CD4-positive, CD25-positive, alpha-beta regulatory T cell (primary cell): Measurements from ENCODE around the gene CORO2A. TPM values are rescaled to one million over a fixed set of nuclear protein-coding genes. Genes with fewer than 3 reads are reported as not detected.
"Not testable (repeated sequence)": the region's sequence is repeated elsewhere in the genome, so short reads cannot be mapped to it uniquely, and the experiment has no call there.

Source experiments
- ATAC-seq, 2 donors: fragments of 150-1000 bp; cut with Tn5 transposase; one replicate each; pipeline ENCODE4 v1.10.0; 2021; ENCODE audit warnings: low read depth in 2 of 2, moderate number of reproducible peaks in 2 of 2, moderate library complexity in 1 of 2
- DNase-seq, 3 donors: peaks; one replicate each; pipeline versions ENCODE4 v3.0.0 to v3.0.0-alpha.2; 2012 to 2022; ENCODE audit warnings: mixed read lengths in 1 of 3
- H3K27ac ChIP-seq: one replicate; pipeline ENCODE4 v1.7.0; 2013; ENCODE audit warnings: mild to moderate bottlenecking, low read length; ENCODE audit not compliant: insufficient read depth, poor library complexity, severe bottlenecking
- H3K27me3 ChIP-seq: one replicate; pipeline ENCODE4 v1.7.0; 2013; ENCODE audit warnings: low read length; ENCODE audit not compliant: control insufficient read depth, insufficient read depth
- H3K36me3 ChIP-seq: one replicate; pipeline ENCODE4 v1.7.0; 2013; ENCODE audit warnings: mild to moderate bottlenecking, low read length, moderate library complexity; ENCODE audit not compliant: control insufficient read depth, insufficient read depth
- H3K4me1 ChIP-seq: 2 replicates; pipeline ENCODE4 v1.7.0; 2013; ENCODE audit warnings: mild to moderate bottlenecking, low read length; ENCODE audit not compliant: insufficient read depth, control insufficient read depth, poor library complexity, severe bottlenecking
- H3K4me3 ChIP-seq: one replicate; pipeline ENCODE4 v1.7.0; 2013; ENCODE audit warnings: low read depth, mild to moderate bottlenecking, low read length, moderate library complexity
- H3K9me3 ChIP-seq, 2 experiments: 1 replicate in 1 of 2; 2 replicates in 1 of 2; pipeline ENCODE4 v1.7.0; 2013; ENCODE audit warnings: low read length in 2 of 2, mild to moderate bottlenecking in 1 of 2, moderate library complexity in 1 of 2; ENCODE audit not compliant: control insufficient read depth in 2 of 2
- H3K27ac Mint-ChIP-seq, 3 donors: one replicate each; pipeline ENCODE4 v1.8.0; 2020 to 2022; ENCODE audit warnings: mild to moderate bottlenecking in 3 of 3, mixed read lengths in 3 of 3, moderate library complexity in 2 of 3
- H3K27me3 Mint-ChIP-seq: one replicate; pipeline ENCODE4 v1.8.0; 2022; ENCODE audit warnings: mild to moderate bottlenecking, mixed read lengths
- H3K36me3 Mint-ChIP-seq: one replicate; pipeline ENCODE4 v1.8.0; 2020; ENCODE audit warnings: mixed read lengths
- H3K4me1 Mint-ChIP-seq, 4 donors: one replicate each; pipeline ENCODE4 v1.8.0; 2020 to 2022; ENCODE audit warnings: mixed read lengths in 4 of 4, mild to moderate bottlenecking in 1 of 4
- H3K4me3 Mint-ChIP-seq, 4 donors: one replicate each; pipeline ENCODE4 v1.8.0; 2020 to 2022; ENCODE audit warnings: mild to moderate bottlenecking in 4 of 4, mixed read lengths in 4 of 4, moderate library complexity in 3 of 4
- H3K9me3 Mint-ChIP-seq, 7 donors: one replicate each; pipeline ENCODE4 v1.8.0; 2020 to 2022; ENCODE audit warnings: mixed read lengths in 7 of 7, mild to moderate bottlenecking in 3 of 7, moderate library complexity in 2 of 7
- polyA plus RNA-seq, 4 donors: library from polyadenylated mRNA; unstranded; fragments of 300-500 nt; fragmentation: Illumina TruSeq; gene quantifications; one replicate each; pipeline ENCODE4 v1.2.3, GENCODE V29; 2021
- total RNA-seq: library from RNA; stranded (reverse); gene quantifications from one replicate; pipeline ENCODE4 v1.2.3, GENCODE V29; 2022

Gene CORO2A
- total and polyA plus RNA-seq, 5 donors from 2014 or later = 13.4 to 27.0 (median 14.1) TPM

- H3K36me3 Mint-ChIP-seq = peaks cover 61% of the 10 kb centered on the region
These were observed 97.6 kb downstream of the CORO2A start for GRCh38 chr9:98094851-98095250.

GRCh38 chr9:98094316-98094715 is 98.1 kb downstream of the CORO2A start:
- H3K4me1 Mint-ChIP-seq = peaks cover 26 to 93% (median 72%) of the 10 kb centered on the region in 4 donors

More at GRCh38 chr9:98094851-98095250, 97.6 kb downstream of the CORO2A start:
- Histone ChIP-seq H3K4me3 (no peak overlapping the region), H3K9me3 (no peaks in the 10 kb centered on the region), H3K27ac (peak overlapping the region; percentile 83), H3K36me3 (peaks cover 42% of the 10 kb centered on the region), H3K4me1 (peaks cover 79% of the 10 kb centered on the region), H3K27me3 (no peaks in the 10 kb centered on the region)
- DNase-seq (no peak), ATAC-seq (no peak)
- Mint-ChIP-seq H3K4me3 (peak overlapping the region in 3 of 4 donors; percentile 21 to 84 (median 24)), H3K4me1 (peaks cover 24 to 93% (median 71%) of the 10 kb centered on the region in 4 donors), H3K27me3 (no peaks in the 10 kb centered on the region), H3K9me3 (peaks cover 0 to 2% (median 0%) of the 10 kb centered on the region in 7 donors), H3K27ac (peak overlapping the region; percentile 93 to 98 (median 97))

GRCh38 chr9:98092613-98092931 is 99.9 kb downstream of the CORO2A start:
- H3K4me1 ChIP-seq = peaks cover 60% of the 10 kb centered on the region
- H3K27me3 Mint-ChIP-seq = no peaks in the 10 kb centered on the region
- H3K4me3 ChIP-seq = peak overlapping the region; percentile 67
- peaks cover 20 to 87% (median 72%) of the 10 kb centered on the region in 4 donors for H3K4me1 Mint-ChIP-seq
- peak overlapping the region; percentile 83 for H3K27ac ChIP-seq
- peaks cover 37% of the 10 kb centered on the region for H3K36me3 ChIP-seq
- H3K4me3 Mint-ChIP-seq = peak overlapping the region; percentile 82 to 96 (median 92)
- no peaks in the 10 kb centered on the region for H3K9me3 ChIP-seq
- peaks cover 0 to 2% (median 0%) of the 10 kb centered on the region in 7 donors for H3K9me3 Mint-ChIP-seq
- no peaks in the 10 kb centered on the region for H3K27me3 ChIP-seq
- H3K36me3 Mint-ChIP-seq = peaks cover 65% of the 10 kb centered on the region
- peak overlapping the region; percentile 93 to 98 (median 97) for H3K27ac Mint-ChIP-seq
- ATAC-seq (peak; percentile 71 to 73), DNase-seq (peak; percentile 69 to 89 (median 87))

More at GRCh38 chr9:98094316-98094715, 98.1 kb downstream of the CORO2A start:
- no peaks in the 10 kb centered on the region for H3K9me3 ChIP-seq
- peaks cover 42% of the 10 kb centered on the region for H3K36me3 ChIP-seq
- peak overlapping the region; percentile 51 for H3K4me3 ChIP-seq
- H3K9me3 Mint-ChIP-seq = peaks cover 0 to 2% (median 0%) of the 10 kb centered on the region in 7 donors
- peaks cover 61% of the 10 kb centered on the region for H3K36me3 Mint-ChIP-seq
- peak overlapping the region; percentile 93 to 98 (median 97) for H3K27ac Mint-ChIP-seq
- ATAC-seq = no peak
- peak overlapping the region; percentile 83 for H3K27ac ChIP-seq
- peaks cover 74% of the 10 kb centered on the region for H3K4me1 ChIP-seq
- peak overlapping the region; percentile 68 to 84 (median 72) for H3K4me3 Mint-ChIP-seq
- H3K27me3 Mint-ChIP-seq = no peaks in the 10 kb centered on the region
- DNase-seq = no peak
- H3K27me3 ChIP-seq = no peaks in the 10 kb centered on the region

- Mint-ChIP-seq H3K4me1 (peaks cover 19 to 83% (median 68%) of the 10 kb centered on the region in 4 donors), H3K36me3 (peaks cover 61% of the 10 kb centered on the region), H3K27me3 (no peaks in the 10 kb centered on the region), H3K4me3 (peak overlapping the region; percentile 82 to 96 (median 92)), H3K27ac (peak overlapping the region; percentile 93 to 98 (median 97)), H3K9me3 (peaks cover 0 to 2% (median 0%) of the 10 kb centered on the region in 7 donors)
- Histone ChIP-seq H3K9me3 (no peaks in the 10 kb centered on the region), H3K4me1 (peaks cover 54% of the 10 kb centered on the region), H3K27ac (peak overlapping the region; percentile 83), H3K36me3 (peaks cover 38% of the 10 kb centered on the region), H3K27me3 (no peaks in the 10 kb centered on the region), H3K4me3 (peak overlapping the region; percentile 67)
- DNase-seq = no peak
- ATAC-seq = no peak
These were observed 100.5 kb downstream of the CORO2A start for GRCh38 chr9:98091735-98092612.

- Histone ChIP-seq H3K4me3 (peak overlapping the region; percentile 67), H3K4me1 (peaks cover 49% of the 10 kb centered on the region), H3K36me3 (peaks cover 42% of the 10 kb centered on the region), H3K27ac (peak overlapping the region; percentile 83)
- H3K4me3 Mint-ChIP-seq = peak overlapping the region; percentile 47 to 95 (median 77)
- H3K4me1 Mint-ChIP-seq = peaks cover 25 to 83% (median 63%) of the 10 kb centered on the region in 4 donors
- peaks cover 61% of the 10 kb centered on the region for H3K36me3 Mint-ChIP-seq
- H3K27ac Mint-ChIP-seq = peak overlapping the region; percentile 48 to 93 (median 91)
- H3K27me3 Mint-ChIP-seq, H3K9me3 ChIP-seq, H3K27me3 ChIP-seq, ATAC-seq, H3K9me3 Mint-ChIP-seq: not testable (repeated sequence)
- peak in 2 of 3 donors; percentile 41 to 43 for DNase-seq
These were observed 101.8 kb downstream of the CORO2A start for GRCh38 chr9:98090674-98091073.

- DNase-seq (peak in 2 of 3 donors; percentile 30 to 34), ATAC-seq (peak in 1 of 2 donors; percentile 15)
- no peaks in the 10 kb centered on the region for H3K9me3 Mint-ChIP-seq
- Histone ChIP-seq H3K9me3 (no peaks in the 10 kb centered on the region), H3K36me3 (peaks cover 53% of the 10 kb centered on the region), H3K4me3 (no peak overlapping the region), H3K4me1 (peaks cover 34% of the 10 kb centered on the region), H3K27ac (peak overlapping the region; percentile 29), H3K27me3 (no peaks in the 10 kb centered on the region)
- H3K27ac Mint-ChIP-seq = peak overlapping the region; percentile 57 to 93 (median 91)
- H3K4me1 Mint-ChIP-seq = peaks cover 24 to 84% (median 62%) of the 10 kb centered on the region in 4 donors
- H3K27me3 Mint-ChIP-seq = no peaks in the 10 kb centered on the region
- H3K36me3 Mint-ChIP-seq = peaks cover 65% of the 10 kb centered on the region
- peak overlapping the region in 2 of 4 donors; percentile 56 to 59 for H3K4me3 Mint-ChIP-seq
These were observed 104.8 kb downstream of the CORO2A start for GRCh38 chr9:98087420-98088354.

GRCh38 chr9:98086461-98086860 is 106.0 kb downstream of the CORO2A start:
- Histone ChIP-seq H3K27me3 (no peaks in the 10 kb centered on the region), H3K4me1 (peaks cover 39% of the 10 kb centered on the region), H3K27ac (no peak overlapping the region), H3K36me3 (peaks cover 60% of the 10 kb centered on the region), H3K4me3 (no peak overlapping the region), H3K9me3 (no peaks in the 10 kb centered on the region)
- H3K36me3 Mint-ChIP-seq = peaks cover 68% of the 10 kb centered on the region
- peak overlapping the region; percentile 73 to 89 (median 82) for H3K4me3 Mint-ChIP-seq
- peak overlapping the region; percentile 84 to 95 (median 90) for H3K27ac Mint-ChIP-seq
- ATAC-seq (no peak), DNase-seq (no peak)
- H3K4me1 Mint-ChIP-seq = peaks cover 31 to 86% (median 64%) of the 10 kb centered on the region in 4 donors
- H3K9me3 Mint-ChIP-seq = no peaks in the 10 kb centered on the region
- H3K27me3 Mint-ChIP-seq = no peaks in the 10 kb centered on the region
